DLD1 (cell line): ENCODE measurements around the gene TRANK1.
"Not testable (repeated sequence)": the region's sequence is repeated elsewhere in the genome, so short reads cannot be mapped to it uniquely, and the experiment has no call there.

Source experiments
- in situ Hi-C: cut with HindIII; loops from 2 replicates; pipeline ENCODE4 v1.10.0; 2017; ENCODE audit warnings: low sequenced_read_pairs

TRANK1 gene

DNA sequence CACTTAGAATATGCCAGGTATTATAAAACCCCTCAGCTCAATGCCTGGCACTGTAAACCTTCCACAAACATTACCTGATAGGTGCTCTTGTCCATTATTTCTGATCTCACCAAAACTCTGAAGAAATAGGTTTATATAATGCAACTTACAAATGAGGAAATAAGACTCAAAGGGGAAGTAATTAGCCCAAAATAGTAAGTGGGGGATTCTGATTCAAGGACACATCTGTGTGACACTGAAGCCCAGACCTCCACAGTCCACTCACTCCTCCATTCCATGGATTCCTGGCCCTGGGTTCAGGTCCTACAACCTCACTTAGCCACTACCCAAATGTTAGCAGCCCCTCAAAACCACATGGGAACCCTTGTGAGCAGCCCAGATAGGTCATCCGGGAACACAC is 49.9 kb downstream of the TRANK1 start:
- in situ Hi-C loops: no loop called here

DNA sequence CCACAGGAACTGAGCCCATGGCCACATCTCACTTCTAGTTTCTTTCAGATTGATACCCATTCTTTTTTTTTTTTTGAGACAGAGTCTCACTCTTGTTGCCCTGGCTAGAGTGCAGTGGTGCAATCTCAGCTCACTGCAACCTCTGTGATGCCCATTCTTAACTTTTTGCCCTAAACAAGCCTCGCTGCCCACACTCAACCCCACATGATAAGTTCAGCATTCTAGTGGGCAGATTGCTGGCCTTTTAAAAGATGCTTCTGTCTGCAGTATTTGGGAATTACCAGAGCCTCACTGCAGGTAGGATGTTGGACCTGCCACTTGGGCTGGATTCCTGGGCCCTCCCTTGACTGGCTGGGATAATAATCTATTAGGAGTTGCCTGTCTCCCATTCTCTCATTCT is 51.0 kb downstream of the TRANK1 start:
- in situ Hi-C loops: no loop called here

DNA sequence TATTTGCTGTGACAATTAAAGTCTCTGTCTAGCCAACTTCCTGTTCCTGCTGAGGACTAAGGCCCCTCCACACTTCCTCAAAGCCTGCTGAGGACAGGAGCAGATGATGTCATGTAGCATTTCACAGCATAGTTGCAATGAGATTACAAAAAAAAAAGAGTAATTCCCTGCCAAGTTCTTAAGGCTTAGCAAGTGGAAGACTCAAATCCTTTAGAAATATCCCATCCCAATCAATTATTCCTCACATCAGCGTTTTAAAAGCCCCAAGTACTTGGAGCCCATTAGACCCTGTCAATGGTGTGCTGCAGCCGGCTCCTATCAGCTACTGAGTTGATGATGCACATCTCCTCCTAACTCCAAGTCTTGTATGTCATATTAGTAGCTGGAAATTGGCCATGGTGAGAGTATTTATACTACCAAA is 51.7 kb downstream of the TRANK1 start:
- in situ Hi-C loops: no loop called here

DNA sequence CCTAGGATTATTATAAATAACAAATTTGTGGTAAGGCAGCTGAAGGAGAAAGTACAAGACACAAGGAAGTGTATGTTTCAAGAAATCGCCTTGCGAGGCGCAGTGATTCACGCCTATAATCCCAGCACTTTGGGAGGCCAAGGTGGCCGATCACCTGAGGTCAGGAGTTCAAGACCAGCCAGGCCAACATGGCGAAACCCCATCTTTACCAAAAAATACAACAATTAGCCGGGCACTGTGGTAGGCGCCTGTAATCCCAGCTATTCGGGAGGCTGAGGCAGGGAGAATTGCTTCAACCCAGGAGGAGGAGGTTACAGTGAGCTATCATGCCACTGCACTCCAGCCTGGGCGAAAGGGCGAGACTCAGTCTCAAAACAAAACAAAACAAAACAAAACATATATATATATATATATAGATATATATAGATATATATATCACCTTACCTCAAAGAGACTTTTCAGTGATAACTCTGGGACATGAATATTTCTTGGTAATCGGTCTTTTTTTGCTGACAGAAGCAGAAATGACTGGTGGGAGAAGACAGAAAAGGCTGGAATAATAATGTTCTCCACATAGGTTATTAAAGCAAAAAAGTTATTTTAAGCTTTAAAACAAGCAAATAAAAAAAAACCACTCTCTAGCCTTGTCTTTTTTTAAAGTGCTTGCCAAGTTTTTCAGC is 52.3 kb downstream of the TRANK1 start:
- in situ Hi-C loops: no loop called here

DNA sequence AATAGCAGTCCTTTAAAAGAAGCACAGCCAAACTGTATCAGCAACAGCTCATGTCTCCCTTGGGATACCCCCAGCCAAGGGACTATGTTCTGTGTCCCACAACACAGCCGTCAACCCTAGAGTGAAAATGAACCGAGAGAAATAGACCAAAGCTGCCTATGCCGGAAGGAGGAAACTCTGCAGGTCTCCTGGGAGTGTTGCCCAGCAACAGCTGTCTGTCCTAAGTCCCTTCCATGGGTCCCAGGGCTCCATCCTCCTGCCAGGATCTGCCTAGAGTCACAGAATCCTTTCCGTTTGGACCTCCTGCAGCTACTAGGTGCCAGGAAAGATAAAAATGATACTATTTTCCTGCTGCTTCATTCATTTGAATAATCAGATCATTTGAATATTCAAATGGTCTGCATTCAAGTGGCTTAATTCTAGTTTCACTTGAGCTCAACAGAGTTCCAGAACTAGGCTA is 53.1 kb downstream of the TRANK1 start:
- in situ Hi-C loops: no loop called here

DNA sequence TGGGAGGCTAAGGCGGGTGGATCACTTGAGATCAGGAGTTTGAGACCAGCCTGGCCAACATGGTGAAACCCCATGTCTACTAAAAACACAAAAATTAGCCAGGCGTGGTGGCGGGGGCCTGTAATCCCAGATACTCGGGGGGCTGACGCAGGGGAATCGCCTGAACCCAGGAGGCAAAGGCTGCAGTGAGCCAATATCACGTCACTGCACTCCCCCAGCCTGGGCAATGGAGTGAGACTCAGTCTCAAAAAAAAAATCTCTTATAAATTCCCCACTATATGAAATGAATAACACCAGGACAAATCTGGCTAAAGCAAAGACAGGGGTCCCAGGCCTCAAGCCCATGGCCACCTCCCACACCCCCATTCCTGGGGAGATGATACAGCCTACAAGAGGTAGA is 53.8 kb downstream of the TRANK1 start:
- in situ Hi-C loops: not testable (repeated sequence)

DNA sequence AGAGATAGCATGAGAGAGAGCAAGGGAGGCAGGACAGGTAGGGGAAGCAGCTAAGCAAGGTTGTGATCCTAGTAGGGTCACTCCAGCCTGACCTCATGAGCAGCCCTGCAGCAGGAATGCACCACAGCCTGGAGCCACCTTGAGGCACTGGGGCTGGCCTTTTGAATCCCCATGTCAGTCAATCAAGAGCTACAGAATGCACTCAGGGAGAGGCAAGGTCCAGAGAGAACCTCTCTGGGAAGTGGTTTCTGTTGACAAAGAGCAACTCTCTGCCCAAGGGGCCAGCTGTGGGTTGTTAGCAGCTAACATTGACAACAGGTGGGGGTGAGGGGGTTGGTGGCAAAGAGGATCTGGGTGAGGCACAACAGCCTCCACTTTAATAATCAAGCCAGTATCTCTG is 54.6 kb downstream of the TRANK1 start:
- in situ Hi-C loops: no loop called here

DNA sequence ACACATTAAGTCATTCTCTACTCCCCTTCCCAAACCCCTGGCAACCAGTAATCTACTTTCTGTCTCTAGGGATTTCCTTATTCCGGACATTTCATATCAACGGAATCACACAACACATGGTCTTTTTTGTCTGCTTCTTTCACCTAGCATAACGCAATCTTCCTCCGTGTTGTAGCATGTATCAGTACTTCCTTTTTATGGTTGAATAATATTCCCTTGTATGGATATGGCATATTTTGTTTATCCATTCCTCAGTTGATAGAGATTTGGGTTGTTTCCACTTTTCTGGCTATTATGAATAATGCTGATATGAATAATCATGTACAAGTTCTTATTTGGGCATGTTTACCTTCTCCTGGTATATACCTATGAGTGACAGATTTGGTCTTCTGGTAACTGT is 63.1 kb downstream of the TRANK1 start:
- in situ Hi-C loops: no loop called here

DNA sequence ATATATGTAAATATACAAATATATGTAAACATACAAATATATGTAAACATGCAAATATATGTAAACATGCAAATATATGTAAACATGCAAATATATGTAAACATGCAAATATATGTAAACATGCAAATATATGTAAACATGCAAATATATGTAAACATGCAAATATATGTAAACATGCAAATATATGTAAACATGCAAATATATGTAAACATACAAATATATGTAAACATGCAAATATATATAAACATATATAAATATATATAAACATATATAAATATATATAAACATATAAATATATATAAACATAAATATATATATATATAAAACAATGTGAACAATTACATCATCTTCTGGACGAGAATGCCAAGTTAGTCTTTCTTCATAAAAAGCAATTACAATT is 65.0 kb downstream of the TRANK1 start:
- in situ Hi-C loops: not testable (repeated sequence)

DNA sequence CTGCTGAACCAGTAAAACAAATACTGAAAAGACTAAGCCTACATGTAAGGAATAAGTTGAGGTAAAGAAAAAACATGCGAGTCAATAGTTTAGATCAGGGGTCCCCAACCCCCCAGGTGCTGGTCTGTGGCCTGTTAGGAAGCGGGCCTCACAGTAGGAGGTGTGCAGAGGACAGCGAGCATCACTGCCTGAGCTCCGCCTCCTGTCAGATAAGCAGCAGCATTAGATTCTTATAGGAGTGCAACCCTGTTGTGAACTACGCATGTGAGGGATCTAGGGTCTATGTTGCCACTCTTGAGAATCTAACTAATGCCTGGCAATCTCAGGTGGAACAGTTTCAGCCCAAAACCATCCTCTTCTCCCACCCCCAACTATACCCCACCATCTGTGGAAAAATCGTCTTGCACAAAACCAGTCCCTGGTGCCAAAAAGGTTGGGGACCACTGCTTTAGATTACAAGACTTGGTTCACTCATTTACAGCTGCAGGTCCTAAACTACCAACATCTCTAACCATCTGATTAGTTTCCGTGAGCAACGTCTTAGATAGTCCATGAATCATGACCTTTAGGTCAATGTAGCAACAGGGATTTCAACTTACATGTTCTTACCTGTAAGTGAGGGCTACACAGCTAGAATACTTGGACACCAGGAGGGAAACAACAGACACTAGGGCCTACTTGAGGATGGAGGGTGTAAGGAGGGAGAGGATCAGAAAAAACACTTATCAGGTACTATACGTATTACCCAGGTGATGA is 66.7 kb downstream of the TRANK1 start:
- in situ Hi-C loops: no loop called here

DNA sequence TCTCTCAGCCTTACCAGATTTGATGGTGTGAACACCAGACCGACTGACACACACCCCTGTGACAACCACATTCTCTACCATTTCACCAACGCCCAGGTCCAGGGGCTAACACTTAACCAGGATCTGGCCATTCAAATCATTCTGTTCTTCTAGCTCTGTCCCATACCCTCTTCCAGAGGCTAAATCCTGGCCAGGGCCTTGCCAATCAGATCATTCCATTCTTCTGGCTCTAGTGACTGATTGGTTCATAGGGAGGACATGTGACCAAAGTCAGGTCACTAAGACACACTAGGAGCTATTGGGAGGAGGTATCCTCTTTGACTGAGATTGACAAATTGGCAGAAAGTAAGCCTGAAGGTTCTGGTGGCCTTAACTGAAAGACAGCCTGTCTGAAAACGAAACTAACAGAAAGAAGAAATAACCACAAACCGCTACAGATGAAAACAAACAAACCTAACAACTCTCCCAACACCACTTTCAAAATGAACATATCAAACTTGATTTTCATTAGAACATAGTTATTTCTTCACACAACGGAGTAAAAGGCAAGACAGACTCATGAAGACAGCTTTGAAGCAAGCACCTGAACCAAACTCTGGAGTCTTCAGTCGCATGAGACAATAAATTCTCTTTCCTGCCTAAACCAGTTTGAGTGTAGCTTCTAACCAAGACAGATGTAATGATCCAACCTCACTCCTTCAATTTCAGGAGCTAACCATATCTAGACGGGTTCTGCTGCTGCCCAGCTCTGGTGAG is 68.5 kb downstream of the TRANK1 start:
- in situ Hi-C loops: no loop called here

DNA sequence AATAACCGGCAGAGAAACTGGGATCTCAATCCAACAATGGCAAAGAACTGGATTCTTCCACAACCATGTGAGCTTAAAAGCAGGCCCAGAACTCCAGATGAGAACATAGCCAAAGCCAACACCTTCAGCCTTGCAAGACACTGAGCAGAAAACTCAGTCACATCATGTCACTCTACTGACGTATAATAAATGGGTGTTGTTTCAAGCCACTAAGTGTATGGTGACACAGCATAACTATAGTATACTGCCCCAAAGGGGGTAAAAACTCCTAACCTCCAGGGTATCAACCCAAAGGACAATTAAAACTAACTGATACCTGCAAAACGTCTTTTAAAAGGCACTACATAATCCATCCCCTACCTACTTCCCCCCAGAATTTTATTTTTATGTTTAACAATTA is 69.5 kb downstream of the TRANK1 start:
- in situ Hi-C loops: no loop called here

DNA sequence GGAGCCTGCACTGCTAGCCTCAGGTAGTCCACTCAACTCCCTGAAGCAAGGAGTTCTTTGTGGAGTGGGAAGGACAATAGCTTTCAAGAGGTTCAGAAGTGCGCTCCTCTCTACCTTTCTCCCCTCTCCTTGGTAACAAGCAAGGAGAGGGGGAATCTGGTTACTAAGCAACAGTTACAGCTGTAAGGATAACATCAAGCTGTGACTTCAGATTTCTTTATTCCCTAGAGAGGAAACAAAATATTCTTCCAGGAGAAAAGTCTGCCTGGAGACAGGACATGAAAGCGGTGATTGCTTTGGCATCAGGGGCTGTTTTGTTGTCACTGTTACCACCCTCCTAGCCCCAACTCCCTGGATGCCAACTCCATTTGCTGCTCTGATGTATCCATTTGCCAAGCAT is 70.4 kb downstream of the TRANK1 start:
- in situ Hi-C loops: no loop called here

DNA sequence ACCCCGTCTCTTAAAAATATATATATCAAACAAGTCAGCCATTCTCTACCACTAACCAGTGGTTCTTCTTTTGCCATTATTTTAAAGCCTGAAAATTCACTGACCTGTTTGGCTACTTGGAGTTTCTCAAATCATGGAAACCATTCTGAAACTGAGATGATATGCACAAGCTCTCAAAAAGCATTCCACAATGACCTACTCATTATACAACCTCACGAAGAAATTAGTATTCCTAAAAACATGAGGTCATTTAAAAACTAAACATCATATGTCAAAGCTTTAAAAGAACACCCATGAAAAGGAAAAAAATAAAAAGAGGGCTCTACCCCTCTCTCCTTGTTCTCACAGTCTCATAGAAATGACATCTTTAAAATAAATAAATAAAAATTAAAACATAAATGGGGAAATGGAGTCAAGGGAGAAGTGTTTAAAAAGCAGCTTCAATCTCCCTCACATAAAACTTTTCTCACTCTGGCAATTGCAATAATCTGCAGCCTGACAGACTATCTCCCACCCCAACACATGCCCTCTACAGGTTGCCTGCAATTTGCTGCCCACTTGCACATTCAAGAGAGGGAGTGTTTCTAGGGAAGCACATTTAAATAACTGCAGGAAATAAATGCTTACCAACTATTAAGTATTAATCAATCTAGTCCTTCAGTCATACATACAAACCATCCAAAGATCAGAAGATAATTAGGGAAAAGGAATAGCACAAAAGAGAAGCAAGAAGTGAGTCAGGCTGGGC is 73.3 kb downstream of the TRANK1 start:
- in situ Hi-C loops: no loop called here

DNA sequence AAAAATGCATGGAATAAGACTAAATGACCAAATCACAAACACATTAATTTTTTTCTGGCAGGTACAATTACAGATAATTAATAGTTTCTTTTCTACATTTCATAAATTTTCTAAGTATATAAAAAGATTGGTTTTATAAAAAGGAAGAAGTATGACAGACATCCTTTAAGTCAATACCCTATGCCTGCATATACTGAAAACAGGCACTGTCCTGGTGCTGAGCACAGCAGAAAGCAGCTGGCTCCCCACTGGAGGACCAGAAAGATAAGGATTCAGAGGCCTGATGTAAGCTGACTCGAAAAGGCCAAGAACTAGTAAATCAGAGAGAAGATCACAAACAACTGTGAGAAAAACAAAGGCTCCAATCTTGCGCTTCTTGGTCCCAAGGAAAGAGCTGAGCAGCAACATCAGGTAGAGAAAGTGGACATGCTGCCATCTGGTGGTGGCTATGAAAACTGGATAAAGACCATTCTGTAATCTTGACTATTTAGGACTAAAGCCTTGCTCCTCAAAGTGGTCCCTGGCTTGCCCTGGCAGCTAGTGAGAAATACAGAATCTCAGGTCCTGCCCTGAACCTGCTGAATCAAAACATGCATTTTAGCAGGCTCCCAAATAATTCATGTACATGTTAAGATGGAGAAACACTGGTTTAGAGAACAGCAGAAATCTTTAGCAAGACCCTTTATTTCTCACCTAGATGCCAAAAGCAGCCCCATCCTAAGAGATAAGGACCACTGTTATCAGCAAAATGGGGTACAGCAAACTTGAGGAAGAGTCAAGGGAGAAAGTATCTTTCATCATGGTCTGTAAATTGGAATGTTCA is 76.0 kb downstream of the TRANK1 start:
- in situ Hi-C loops: no loop called here

DNA sequence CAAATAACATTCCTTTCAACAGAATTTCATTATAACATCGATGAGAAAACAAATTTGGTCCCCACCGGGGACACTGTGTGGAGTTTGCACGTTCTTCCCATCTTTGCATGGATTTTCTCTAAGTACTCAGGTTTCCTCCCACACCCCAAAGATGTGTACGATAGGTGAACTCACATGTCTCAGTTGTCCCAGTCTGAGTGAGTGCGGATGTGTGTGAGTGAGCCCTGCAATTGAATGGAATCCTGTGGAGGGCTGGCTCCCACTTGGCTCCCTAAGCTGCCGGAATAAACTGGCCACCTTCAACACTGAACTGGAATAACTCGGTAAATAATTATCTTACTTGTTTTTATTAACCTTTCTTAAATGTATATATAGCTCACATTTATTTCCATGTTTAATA is 77.0 kb downstream of the TRANK1 start:
- in situ Hi-C loops: no loop called here

DNA sequence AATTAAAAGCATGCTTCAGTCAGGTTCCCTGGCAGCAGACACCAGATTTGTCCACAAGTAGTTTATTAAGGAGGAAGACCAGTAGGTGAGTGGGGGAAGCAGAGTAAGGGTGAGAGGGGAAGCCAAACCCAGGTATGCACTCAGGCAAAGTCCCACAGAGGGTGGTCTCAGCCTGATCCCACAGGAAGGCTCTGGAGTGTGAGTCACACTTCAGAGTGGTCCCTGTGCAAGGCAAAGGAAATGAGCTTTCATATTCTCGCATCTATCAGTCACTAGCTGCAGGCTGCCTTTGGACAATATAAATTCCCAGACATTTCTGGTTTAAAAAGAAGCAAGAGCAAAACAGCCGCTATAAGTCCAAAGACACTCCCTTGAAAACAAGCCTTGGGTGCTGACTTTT is 78.5 kb downstream of the TRANK1 start:
- in situ Hi-C loops: no loop called here

DNA sequence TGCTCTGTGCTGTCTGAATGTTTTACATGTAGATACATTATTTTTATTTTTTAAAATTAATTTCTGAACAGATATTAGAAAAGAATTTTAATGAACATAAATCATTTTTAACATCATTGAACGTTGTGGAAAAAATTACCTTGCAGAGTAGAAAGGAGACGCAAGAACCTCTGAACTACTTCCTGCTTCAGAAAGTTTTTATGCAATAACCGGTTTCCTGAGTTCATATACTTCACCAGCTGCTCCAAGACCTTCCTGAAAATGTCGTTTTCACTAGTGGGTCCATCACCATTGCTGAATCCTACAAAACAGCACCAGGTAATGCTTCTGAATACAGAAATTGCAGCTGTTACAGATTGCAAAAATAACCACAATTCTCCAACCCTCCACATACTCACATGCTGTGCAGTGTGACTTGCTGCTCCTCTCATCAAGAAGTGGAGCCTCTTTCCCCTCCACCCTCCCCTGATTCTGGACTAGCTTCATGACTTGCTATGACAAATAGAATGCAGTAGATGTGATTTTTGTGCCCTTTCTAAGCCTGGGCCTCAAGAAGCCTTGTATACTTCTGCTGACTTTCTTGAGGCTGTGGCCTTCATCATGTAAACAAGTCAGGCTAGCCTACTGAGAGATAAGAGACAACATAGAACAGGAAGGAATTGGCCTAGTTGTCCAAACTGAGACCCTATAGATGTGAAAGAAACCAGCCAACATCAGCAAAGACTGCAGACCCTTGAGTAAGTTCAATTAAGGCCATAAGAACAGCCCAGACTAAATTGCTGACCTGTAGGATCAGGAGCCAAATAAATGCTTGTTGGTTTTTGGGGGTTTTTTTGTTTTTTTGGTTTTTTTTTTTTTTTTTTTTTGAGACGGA is 80.4 kb downstream of the TRANK1 start:
- in situ Hi-C loops: no loop called here

DNA sequence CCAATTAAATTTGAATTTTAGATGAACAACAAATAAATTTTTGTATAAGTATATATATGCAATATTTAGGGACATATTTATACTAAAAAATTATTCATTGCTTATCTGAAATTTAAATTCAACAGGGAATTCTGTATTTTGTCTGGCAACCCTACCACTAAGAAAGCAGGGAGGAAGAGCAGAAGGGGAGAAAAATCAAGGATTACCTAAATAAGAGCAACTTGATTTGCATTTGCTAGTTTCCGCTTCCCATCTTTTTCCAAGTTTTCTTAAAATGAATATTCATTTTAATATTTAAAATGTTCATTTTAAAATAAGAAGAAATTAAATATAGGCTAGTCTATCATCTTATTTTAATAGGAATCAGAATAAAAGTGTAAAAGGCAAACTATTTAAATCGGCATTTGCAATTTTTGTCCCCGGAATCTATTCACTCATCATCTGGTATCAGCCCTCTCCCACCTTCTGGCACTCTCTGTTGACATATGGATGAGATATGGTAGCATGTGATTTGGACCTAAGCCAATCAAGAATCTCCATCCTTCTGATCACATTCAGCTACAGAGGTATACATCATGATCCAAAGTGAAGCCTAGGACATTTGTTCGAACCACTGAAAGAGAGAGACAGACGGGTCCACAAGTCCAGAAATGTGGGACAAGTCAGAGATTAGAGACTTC is 82.6 kb downstream of the TRANK1 start:
- in situ Hi-C loops: no loop called here
